ENCODE data around the gene NCLN. TPM values are rescaled to one million over a fixed set of nuclear protein-coding genes. Genes with fewer than 3 reads are reported as not detected.

The NCLN gene
- total RNA-seq, 2 experiments from 2014 or later = 66.3 to 67.3 TPM

GRCh38 chr19:3175781-3176714 is 9.7 kb upstream of the NCLN start:
- peak overlapping the region; percentile 69 for H3K4me3 Mint-ChIP-seq
- POLR2A ChIA-PET = no interaction called here
- H3K4me1 Mint-ChIP-seq (ENCODE audit: low read depth) = peaks cover 39% of the 10 kb centered on the region
- no peak for ATAC-seq
- no peak for DNase-seq
- peaks cover 22% of the 10 kb centered on the region for H3K36me3 Mint-ChIP-seq (ENCODE audit: low read depth)
- CTCF ChIA-PET = interaction anchor here (1.1 to 1.4 kb wide), 2 partner anchors 14 to 71 kb away, joined by 3 to 4 read pairs; no protein-coding TSS in a partner anchor
- no peaks in the 10 kb centered on the region for H3K27me3 Mint-ChIP-seq (ENCODE audit: low read depth)
- H3K27ac Mint-ChIP-seq = peak overlapping the region; percentile 96
- H3K9me3 Mint-ChIP-seq (ENCODE audit: insufficient read depth) = no peaks in the 10 kb centered on the region

DNA sequence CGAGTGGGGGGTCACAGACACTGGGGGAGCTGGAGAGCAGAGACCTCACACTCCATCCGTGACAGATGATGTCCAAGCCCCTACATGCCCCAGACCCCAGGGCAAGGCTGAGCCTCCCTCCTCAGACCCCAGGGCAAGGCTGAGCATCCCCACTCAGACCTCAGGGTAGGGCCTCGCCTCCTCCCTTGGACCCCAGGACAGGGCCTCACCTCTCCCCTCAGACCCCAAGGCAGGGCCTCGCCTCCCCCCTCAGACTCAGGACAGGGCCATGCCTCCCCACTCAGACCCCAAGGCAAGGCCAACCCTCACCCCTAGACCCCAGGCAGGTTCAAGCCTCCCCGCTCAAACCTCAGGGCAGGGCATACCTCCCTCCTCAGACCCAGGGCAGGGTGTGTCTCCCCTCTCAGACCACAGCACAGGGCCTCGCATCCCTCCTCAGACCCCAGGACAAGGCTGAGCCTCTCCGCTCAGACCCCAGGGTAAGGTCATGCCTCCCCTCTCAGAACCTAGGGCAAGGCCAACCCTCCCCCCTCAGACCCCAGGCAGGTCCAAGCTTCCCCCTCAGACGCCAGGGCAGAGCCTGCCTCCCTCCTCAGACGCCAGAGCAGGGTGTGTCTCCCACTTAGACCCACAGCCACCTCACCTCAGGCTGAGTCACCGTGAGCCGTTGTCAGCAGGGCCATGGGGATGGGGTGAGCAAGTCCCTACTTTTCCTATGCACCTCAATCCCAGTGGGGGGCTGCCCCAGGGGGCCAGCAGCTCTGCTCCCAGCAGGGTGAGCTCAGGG is 8.8 kb upstream of the NCLN start:
- Mint-ChIP-seq H3K9me3 (ENCODE audit: insufficient read depth) (no peaks in the 10 kb centered on the region), H3K27me3 (ENCODE audit: low read depth) (no peaks in the 10 kb centered on the region), H3K4me1 (ENCODE audit: low read depth) (peaks cover 32% of the 10 kb centered on the region), H3K27ac (peak overlapping the region; percentile 96), H3K36me3 (ENCODE audit: low read depth) (peaks cover 28% of the 10 kb centered on the region), H3K4me3 (peak overlapping the region; percentile 69)
- DNase-seq (peak; percentile 85), ATAC-seq (peak; percentile 58)
- POLR2A ChIA-PET = interaction anchor here (0.7 to 1.0 kb wide), 3 partner anchors 10 to 226 kb away, joined by 3 to 4 read pairs (median 3); no protein-coding TSS in a partner anchor
- CTCF ChIA-PET = interaction anchor here (0.8 to 1.4 kb wide), 3 partner anchors 15 to 71 kb away, joined by 3 to 4 read pairs (median 3); no protein-coding TSS in a partner anchor

GRCh38 chr19:3178377-3178972 is 7.3 kb upstream of the NCLN start, which contains the start of gene S1PR4:
S1PR4 (plus strand) TSS chr19:3178769; CDS start chr19:3178793, 24 bp downstream.
- Mint-ChIP-seq H3K27ac (peak within 1 kb of the TSS; percentile 97), H3K4me3 (peak within 1 kb of the TSS; percentile 99), H3K27me3 (ENCODE audit: low read depth) (no peaks in the 10 kb centered on the region), H3K9me3 (ENCODE audit: insufficient read depth) (no peaks in the 10 kb centered on the region), H3K36me3 (ENCODE audit: low read depth) (peaks cover 36% of the 10 kb centered on the region), H3K4me1 (ENCODE audit: low read depth) (peaks cover 37% of the 10 kb centered on the region)
- POLR2A ChIA-PET = interaction anchor here (0.6 to 0.9 kb wide), 2 partner anchors 11 to 45 kb away, joined by 3 read pairs; no protein-coding TSS in a partner anchor
- DNase-seq (peak; percentile 88), ATAC-seq (peak; percentile 80)
- CTCF ChIA-PET = no interaction called here

DNA sequence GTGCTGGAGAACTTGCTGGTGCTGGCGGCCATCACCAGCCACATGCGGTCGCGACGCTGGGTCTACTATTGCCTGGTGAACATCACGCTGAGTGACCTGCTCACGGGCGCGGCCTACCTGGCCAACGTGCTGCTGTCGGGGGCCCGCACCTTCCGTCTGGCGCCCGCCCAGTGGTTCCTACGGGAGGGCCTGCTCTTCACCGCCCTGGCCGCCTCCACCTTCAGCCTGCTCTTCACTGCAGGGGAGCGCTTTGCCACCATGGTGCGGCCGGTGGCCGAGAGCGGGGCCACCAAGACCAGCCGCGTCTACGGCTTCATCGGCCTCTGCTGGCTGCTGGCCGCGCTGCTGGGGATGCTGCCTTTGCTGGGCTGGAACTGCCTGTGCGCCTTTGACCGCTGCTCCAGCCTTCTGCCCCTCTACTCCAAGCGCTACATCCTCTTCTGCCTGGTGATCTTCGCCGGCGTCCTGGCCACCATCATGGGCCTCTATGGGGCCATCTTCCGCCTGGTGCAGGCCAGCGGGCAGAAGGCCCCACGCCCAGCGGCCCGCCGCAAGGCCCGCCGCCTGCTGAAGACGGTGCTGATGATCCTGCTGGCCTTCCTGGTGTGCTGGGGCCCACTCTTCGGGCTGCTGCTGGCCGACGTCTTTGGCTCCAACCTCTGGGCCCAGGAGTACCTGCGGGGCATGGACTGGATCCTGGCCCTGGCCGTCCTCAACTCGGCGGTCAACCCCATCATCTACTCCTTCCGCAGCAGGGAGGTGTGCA is 6.6 kb upstream of the NCLN start:
- Mint-ChIP-seq H3K27me3 (ENCODE audit: low read depth) (no peaks in the 10 kb centered on the region), H3K4me3 (peak overlapping the region; percentile 99), H3K4me1 (ENCODE audit: low read depth) (peaks cover 44% of the 10 kb centered on the region), H3K27ac (peak overlapping the region; percentile 97), H3K9me3 (ENCODE audit: insufficient read depth) (no peaks in the 10 kb centered on the region), H3K36me3 (ENCODE audit: low read depth) (peaks cover 43% of the 10 kb centered on the region)
- DNase-seq (peak; percentile 59), ATAC-seq (peak; percentile 25)
- POLR2A ChIA-PET = interaction anchor here (0.6 to 1.3 kb wide), 9 partner anchors 11 to 229 kb away, joined by 3 to 5 read pairs (median 3); partner anchors contain the start of gene GNA15
- CTCF ChIA-PET = interaction anchor here (0.9 kb wide), 1 partner anchor 229 kb away, joined by 3 read pairs; no protein-coding TSS in a partner anchor

- H3K9me3 Mint-ChIP-seq (ENCODE audit: insufficient read depth) = no peaks in the 10 kb centered on the region
- H3K36me3 Mint-ChIP-seq (ENCODE audit: low read depth) = peaks cover 47% of the 10 kb centered on the region
- CTCF ChIA-PET = interaction anchor here (0.9 kb wide), 1 partner anchor 229 kb away, joined by 3 read pairs; no protein-coding TSS in a partner anchor
- peaks cover 50% of the 10 kb centered on the region for H3K4me1 Mint-ChIP-seq (ENCODE audit: low read depth)
- ATAC-seq (peak; percentile 4), DNase-seq (peak; percentile 58)
- no peaks in the 10 kb centered on the region for H3K27me3 Mint-ChIP-seq (ENCODE audit: low read depth)
- POLR2A ChIA-PET = interaction anchor here (0.6 to 1.3 kb wide), 8 partner anchors 16 to 229 kb away, joined by 3 to 5 read pairs (median 3); partner anchors contain the start of gene GNA15
- peak overlapping the region; percentile 99 for H3K4me3 Mint-ChIP-seq
- peak overlapping the region; percentile 97 for H3K27ac Mint-ChIP-seq
Observed at GRCh38 chr19:3179739-3180293, 5.9 kb upstream of the NCLN start.

GRCh38 chr19:3183721-3184641 is 1.7 kb upstream of the NCLN start:
- no peaks in the 10 kb centered on the region for H3K27me3 Mint-ChIP-seq (ENCODE audit: low read depth)
- ChIA-PET POLR2A (interaction anchor here (0.6 to 1.8 kb wide), 4 partner anchors 12 to 233 kb away, joined by 3 to 7 read pairs (median 4); no protein-coding TSS in a partner anchor), CTCF (interaction anchor here (0.6 to 2.1 kb wide), 6 partner anchors 13 to 233 kb away, joined by 3 to 6 read pairs (median 4); no protein-coding TSS in a partner anchor)
- DNase-seq (no peak), ATAC-seq (no peak)
- H3K9me3 Mint-ChIP-seq (ENCODE audit: insufficient read depth) = no peaks in the 10 kb centered on the region
- H3K4me1 Mint-ChIP-seq (ENCODE audit: low read depth) = peaks cover 59% of the 10 kb centered on the region
- peaks cover 60% of the 10 kb centered on the region for H3K36me3 Mint-ChIP-seq (ENCODE audit: low read depth)
- peak overlapping the region; percentile 74 for H3K27ac Mint-ChIP-seq
- H3K4me3 Mint-ChIP-seq = peak overlapping the region; percentile 88

GRCh38 chr19:3184847-3185460 is 776 bp upstream of the NCLN start:
- ATAC-seq (peak; percentile 24), DNase-seq (peak; percentile 84)
- CTCF ChIA-PET = interaction anchor here (1.7 to 2.1 kb wide), 3 partner anchors 56 to 234 kb away, joined by 4 to 6 read pairs (median 6); no protein-coding TSS in a partner anchor
- H3K4me1 Mint-ChIP-seq (ENCODE audit: low read depth) = peaks cover 64% of the 10 kb centered on the region
- H3K27ac Mint-ChIP-seq = peak overlapping the region; percentile 94
- H3K36me3 Mint-ChIP-seq (ENCODE audit: low read depth) = peaks cover 52% of the 10 kb centered on the region
- peak overlapping the region; percentile 88 for H3K4me3 Mint-ChIP-seq
- H3K9me3 Mint-ChIP-seq (ENCODE audit: insufficient read depth) = no peaks in the 10 kb centered on the region
- POLR2A ChIA-PET = interaction anchor here (1.3 to 1.8 kb wide), 2 partner anchors 13 to 91 kb away, joined by 3 to 5 read pairs; no protein-coding TSS in a partner anchor
- no peaks in the 10 kb centered on the region for H3K27me3 Mint-ChIP-seq (ENCODE audit: low read depth)

DNA sequence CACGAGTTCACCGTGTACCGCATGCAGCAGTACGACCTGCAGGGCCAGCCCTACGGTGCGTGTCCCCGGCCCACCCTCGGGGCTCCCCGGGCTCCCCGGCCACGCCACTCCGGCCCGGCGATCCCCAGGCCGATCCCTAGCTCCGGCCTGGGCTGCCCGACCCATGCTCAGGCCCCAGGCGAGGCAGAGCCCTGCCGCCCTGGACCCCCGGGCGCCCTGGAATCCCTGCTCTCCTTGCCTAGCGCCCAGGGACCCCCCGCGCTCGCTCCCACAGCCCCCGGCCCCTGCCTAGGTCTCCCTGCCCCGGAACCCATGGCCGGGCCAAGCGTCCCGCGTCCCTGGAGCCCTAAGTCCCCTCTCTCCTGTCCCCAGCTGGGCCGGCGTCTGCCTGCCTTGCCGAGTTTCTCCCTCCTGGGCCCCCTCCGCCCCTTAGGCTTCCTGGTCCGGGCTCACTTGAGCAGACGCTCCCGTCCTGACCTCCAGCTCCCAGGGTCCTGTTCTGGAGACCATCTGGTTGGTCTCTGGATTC is 494 bp downstream of the NCLN start:
- peak; percentile 2 for ATAC-seq
- POLR2A ChIA-PET = interaction anchor here (1.2 kb wide), 2 partner anchors 9 to 53 kb away, joined by 3 to 4 read pairs; no protein-coding TSS in a partner anchor
- DNase-seq = no peak
- peaks cover 42% of the 10 kb centered on the region for H3K36me3 Mint-ChIP-seq (ENCODE audit: low read depth)
- CTCF ChIA-PET = interaction anchor here (2.0 kb wide), 1 partner anchor 236 kb away, joined by 4 read pairs; no protein-coding TSS in a partner anchor
- no peaks in the 10 kb centered on the region for H3K27me3 Mint-ChIP-seq (ENCODE audit: low read depth)
- peak overlapping the region; percentile 92 for H3K4me3 Mint-ChIP-seq
- peak overlapping the region; percentile 85 for H3K27ac Mint-ChIP-seq
- peaks cover 66% of the 10 kb centered on the region for H3K4me1 Mint-ChIP-seq (ENCODE audit: low read depth)
- no peaks in the 10 kb centered on the region for H3K9me3 Mint-ChIP-seq (ENCODE audit: insufficient read depth)

All from activated CD8-positive, alpha-beta T cell treated with anti-CD3 and anti-CD28 coated beads, Interleukin-2, amount 10 ng/mL, durations not matched to agents 7 days and 5 days (primary cell).